Measurements from ENCODE around the gene RSPH4A.

Gene RSPH4A

GRCh38 chr6:116615937-116616736 is at the start of gene RSPH4A:
RSPH4A (plus strand) TSS chr6:116616479; CDS start chr6:116616624, 145 bp downstream.
- Mint-ChIP-seq H3K27ac (no peak within 1 kb of the TSS), H3K4me1 (ENCODE audit: low read depth) (peaks cover 16% of the 10 kb centered on the region), H3K27me3 (peaks cover 8% of the 10 kb centered on the region), H3K9me3 (ENCODE audit: low read depth) (no peaks in the 10 kb centered on the region), H3K4me3 (peak within 1 kb of the TSS; percentile 87), H3K36me3 (no peaks in the 10 kb centered on the region)

- Mint-ChIP-seq H3K4me3 (no peak overlapping the region), H3K36me3 (no peaks in the 10 kb centered on the region), H3K4me1 (ENCODE audit: low read depth) (peaks cover 37% of the 10 kb centered on the region), H3K27me3 (no peaks in the 10 kb centered on the region), H3K27ac (no peak overlapping the region), H3K9me3 (ENCODE audit: low read depth) (no peaks in the 10 kb centered on the region)
Measured at GRCh38 chr6:116568111-116568510, 48.2 kb upstream of the RSPH4A start.

- H3K27me3 Mint-ChIP-seq: no peaks in the 10 kb centered on the region
- H3K4me3 Mint-ChIP-seq: peak overlapping the region; percentile 17
Measured at GRCh38 chr6:116568821-116569755, 47.2 kb upstream of the RSPH4A start.

GRCh38 chr6:116570856-116571682 is 45.2 kb upstream of the RSPH4A start, which contains the start of gene RWDD1:
RWDD1 (plus strand) TSS chr6:116571504; CDS start chr6:116571583, 79 bp downstream.
- Mint-ChIP-seq H3K9me3 (ENCODE audit: low read depth) (no peaks in the 10 kb centered on the region), H3K4me1 (ENCODE audit: low read depth) (peaks cover 51% of the 10 kb centered on the region), H3K4me3 (peak within 1 kb of the TSS; percentile 100), H3K36me3 (peaks cover 3% of the 10 kb centered on the region), H3K27ac (peak within 1 kb of the TSS; percentile 99), H3K27me3 (no peaks in the 10 kb centered on the region)

More at GRCh38 chr6:116568821-116569755, 47.2 kb upstream of the RSPH4A start:
- no peak overlapping the region for H3K27ac Mint-ChIP-seq
- H3K9me3 Mint-ChIP-seq (ENCODE audit: low read depth): no peaks in the 10 kb centered on the region
- peaks cover 46% of the 10 kb centered on the region for H3K4me1 Mint-ChIP-seq (ENCODE audit: low read depth)
- H3K36me3 Mint-ChIP-seq: peaks cover 2% of the 10 kb centered on the region

- peaks cover 56% of the 10 kb centered on the region for H3K4me1 Mint-ChIP-seq (ENCODE audit: low read depth)
- H3K36me3 Mint-ChIP-seq: peaks cover 3% of the 10 kb centered on the region
- peak overlapping the region; percentile 100 for H3K4me3 Mint-ChIP-seq
- H3K9me3 Mint-ChIP-seq (ENCODE audit: low read depth): no peaks in the 10 kb centered on the region
- H3K27me3 Mint-ChIP-seq: no peaks in the 10 kb centered on the region
- peak overlapping the region; percentile 95 for H3K27ac Mint-ChIP-seq
Measured at GRCh38 chr6:116571683-116572000, 44.6 kb upstream of the RSPH4A start.

DNA sequence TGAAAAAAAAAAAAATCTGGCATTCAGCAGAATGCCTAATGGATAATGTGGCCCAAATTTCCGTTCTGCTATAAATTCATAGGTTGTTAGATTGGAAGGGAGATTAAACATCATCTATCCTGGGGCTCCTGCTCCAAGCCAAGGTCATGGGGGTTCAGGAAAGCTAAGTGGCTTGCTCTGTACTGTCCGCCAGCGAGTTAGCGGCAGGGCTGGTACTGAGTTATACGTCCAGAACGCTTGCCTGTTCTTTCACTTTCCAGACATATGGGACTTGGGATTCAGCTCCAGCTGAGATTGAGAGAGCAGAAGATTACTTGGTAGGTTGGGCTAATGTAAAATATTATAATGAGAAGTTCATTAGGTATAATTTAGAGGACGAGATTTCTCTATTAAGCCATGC is 44.1 kb upstream of the RSPH4A start:
- peaks cover 59% of the 10 kb centered on the region for H3K4me1 Mint-ChIP-seq (ENCODE audit: low read depth)

GRCh38 chr6:116575227-116575626 is 41.1 kb upstream of the RSPH4A start:
- Mint-ChIP-seq H3K9me3 (ENCODE audit: low read depth) (no peaks in the 10 kb centered on the region), H3K4me3 (no peak overlapping the region), H3K4me1 (ENCODE audit: low read depth) (peaks cover 65% of the 10 kb centered on the region), H3K36me3 (peaks cover 8% of the 10 kb centered on the region), H3K27me3 (no peaks in the 10 kb centered on the region), H3K27ac (no peak overlapping the region)

More for the DNA sequence above, 44.1 kb upstream of the RSPH4A start:
- H3K27me3 Mint-ChIP-seq: no peaks in the 10 kb centered on the region
- peak overlapping the region; percentile 100 for H3K4me3 Mint-ChIP-seq
- peak overlapping the region; percentile 95 for H3K27ac Mint-ChIP-seq
- peaks cover 3% of the 10 kb centered on the region for H3K36me3 Mint-ChIP-seq
- H3K9me3 Mint-ChIP-seq (ENCODE audit: low read depth): no peaks in the 10 kb centered on the region

- no peaks in the 10 kb centered on the region for H3K9me3 Mint-ChIP-seq (ENCODE audit: low read depth)
- H3K36me3 Mint-ChIP-seq: peaks cover 10% of the 10 kb centered on the region
- H3K4me3 Mint-ChIP-seq: no peak overlapping the region
- H3K4me1 Mint-ChIP-seq (ENCODE audit: low read depth): peaks cover 60% of the 10 kb centered on the region
- H3K27ac Mint-ChIP-seq: no peak overlapping the region
- no peaks in the 10 kb centered on the region for H3K27me3 Mint-ChIP-seq
Measured at GRCh38 chr6:116577486-116577885, 38.8 kb upstream of the RSPH4A start.

DNA sequence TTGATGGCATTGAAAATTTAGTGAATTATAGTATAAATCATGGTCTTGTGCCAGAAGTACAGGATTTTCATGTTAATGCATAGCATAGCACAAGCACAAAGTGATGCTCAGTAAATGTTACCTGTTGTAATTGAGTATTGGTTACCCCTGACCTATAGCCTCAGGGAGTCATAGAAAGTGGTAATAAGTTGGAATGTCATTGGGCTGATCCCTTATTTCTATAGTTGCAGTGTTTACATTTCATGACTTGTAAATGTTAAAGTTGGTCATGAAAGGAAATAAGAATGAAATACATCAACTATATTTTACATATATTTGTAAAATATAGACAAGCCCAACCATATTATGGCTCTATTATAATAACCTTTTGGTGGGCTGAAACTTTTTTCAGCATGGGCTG is 37.9 kb upstream of the RSPH4A start:
- H3K9me3 Mint-ChIP-seq (ENCODE audit: low read depth): no peaks in the 10 kb centered on the region
- peaks cover 51% of the 10 kb centered on the region for H3K4me1 Mint-ChIP-seq (ENCODE audit: low read depth)

GRCh38 chr6:116579143-116579542 is 37.1 kb upstream of the RSPH4A start:
- Mint-ChIP-seq H3K9me3 (ENCODE audit: low read depth) (no peaks in the 10 kb centered on the region), H3K27ac (no peak overlapping the region), H3K36me3 (peaks cover 8% of the 10 kb centered on the region)

More for the DNA sequence above, 37.9 kb upstream of the RSPH4A start:
- Mint-ChIP-seq H3K27me3 (no peaks in the 10 kb centered on the region), H3K27ac (no peak overlapping the region), H3K4me3 (no peak overlapping the region), H3K36me3 (peaks cover 10% of the 10 kb centered on the region)

GRCh38 chr6:116580198-116580597 is 36.1 kb upstream of the RSPH4A start:
- Mint-ChIP-seq H3K36me3 (peaks cover 12% of the 10 kb centered on the region), H3K9me3 (ENCODE audit: low read depth) (no peaks in the 10 kb centered on the region), H3K27me3 (no peaks in the 10 kb centered on the region), H3K4me1 (ENCODE audit: low read depth) (peaks cover 42% of the 10 kb centered on the region), H3K4me3 (no peak overlapping the region), H3K27ac (no peak overlapping the region)

More at GRCh38 chr6:116579143-116579542, 37.1 kb upstream of the RSPH4A start:
- no peak overlapping the region for H3K4me3 Mint-ChIP-seq
- H3K27me3 Mint-ChIP-seq: no peaks in the 10 kb centered on the region
- peaks cover 43% of the 10 kb centered on the region for H3K4me1 Mint-ChIP-seq (ENCODE audit: low read depth)

DNA sequence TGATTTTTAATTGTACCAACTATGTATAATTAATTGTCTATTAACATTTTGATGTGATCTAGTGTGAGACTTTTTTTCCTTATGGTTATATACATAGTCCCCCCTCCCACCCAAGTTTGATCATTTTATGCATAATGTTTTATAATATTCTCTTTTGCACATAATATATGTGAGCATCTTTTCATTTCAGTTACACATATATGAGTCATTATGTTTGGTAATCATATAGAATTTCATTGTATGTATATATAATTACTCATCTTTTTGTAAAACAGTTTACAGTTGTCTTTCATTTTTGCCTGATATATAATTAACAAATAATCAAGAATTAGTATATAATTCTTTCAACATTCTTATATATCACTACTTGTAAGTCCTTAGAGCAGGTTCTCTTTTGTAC is 30.0 kb upstream of the RSPH4A start:
- H3K36me3 Mint-ChIP-seq: peaks cover 16% of the 10 kb centered on the region
- peaks cover 5% of the 10 kb centered on the region for H3K4me1 Mint-ChIP-seq (ENCODE audit: low read depth)

GRCh38 chr6:116586738-116587137 is 29.5 kb upstream of the RSPH4A start:
- Mint-ChIP-seq H3K4me3 (no peak overlapping the region), H3K9me3 (ENCODE audit: low read depth) (no peaks in the 10 kb centered on the region), H3K36me3 (peaks cover 18% of the 10 kb centered on the region), H3K4me1 (ENCODE audit: low read depth) (peaks cover 2% of the 10 kb centered on the region), H3K27me3 (no peaks in the 10 kb centered on the region), H3K27ac (no peak overlapping the region)

More for the DNA sequence above, 30.0 kb upstream of the RSPH4A start:
- no peak overlapping the region for H3K27ac Mint-ChIP-seq
- H3K27me3 Mint-ChIP-seq: no peaks in the 10 kb centered on the region
- H3K9me3 Mint-ChIP-seq (ENCODE audit: low read depth): no peaks in the 10 kb centered on the region
- no peak overlapping the region for H3K4me3 Mint-ChIP-seq

DNA sequence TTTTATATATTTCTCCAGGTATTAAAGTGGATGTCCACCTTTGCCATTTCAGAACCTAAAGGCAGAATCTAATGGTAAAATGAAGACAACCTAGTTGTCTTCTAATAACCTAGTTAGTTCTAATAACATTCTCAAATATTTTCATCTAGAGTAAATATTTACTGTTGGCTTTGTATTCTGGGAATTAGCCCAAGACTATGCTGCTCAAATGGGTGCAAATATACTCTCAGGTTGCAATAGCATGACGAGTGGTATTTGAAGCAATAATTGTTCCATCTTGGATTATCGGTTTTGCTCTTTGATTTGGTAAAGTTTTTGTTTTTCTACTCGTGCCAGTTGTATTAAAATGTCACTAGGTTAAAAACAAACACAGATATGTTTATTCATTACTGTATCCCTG is 21.0 kb upstream of the RSPH4A start:
- H3K9me3 Mint-ChIP-seq (ENCODE audit: low read depth): no peaks in the 10 kb centered on the region

More for the DNA sequence above, 21.0 kb upstream of the RSPH4A start:
- H3K4me3 Mint-ChIP-seq: no peak overlapping the region
- H3K27me3 Mint-ChIP-seq: no peaks in the 10 kb centered on the region
- peaks cover 46% of the 10 kb centered on the region for H3K36me3 Mint-ChIP-seq
- no peaks in the 10 kb centered on the region for H3K4me1 Mint-ChIP-seq (ENCODE audit: low read depth)
- no peak overlapping the region for H3K27ac Mint-ChIP-seq
